ENCODE results near the gene CELSR3. TPM values are rescaled to one million over a fixed set of nuclear protein-coding genes. Genes with fewer than 3 reads are reported as not detected.
A peak's percentile ranks its signal among the peaks of the same experiment; 100 is the strongest.

Gene CELSR3
- total RNA-seq, 1 experiment from 2014 or later: 23.9 TPM

DNA sequence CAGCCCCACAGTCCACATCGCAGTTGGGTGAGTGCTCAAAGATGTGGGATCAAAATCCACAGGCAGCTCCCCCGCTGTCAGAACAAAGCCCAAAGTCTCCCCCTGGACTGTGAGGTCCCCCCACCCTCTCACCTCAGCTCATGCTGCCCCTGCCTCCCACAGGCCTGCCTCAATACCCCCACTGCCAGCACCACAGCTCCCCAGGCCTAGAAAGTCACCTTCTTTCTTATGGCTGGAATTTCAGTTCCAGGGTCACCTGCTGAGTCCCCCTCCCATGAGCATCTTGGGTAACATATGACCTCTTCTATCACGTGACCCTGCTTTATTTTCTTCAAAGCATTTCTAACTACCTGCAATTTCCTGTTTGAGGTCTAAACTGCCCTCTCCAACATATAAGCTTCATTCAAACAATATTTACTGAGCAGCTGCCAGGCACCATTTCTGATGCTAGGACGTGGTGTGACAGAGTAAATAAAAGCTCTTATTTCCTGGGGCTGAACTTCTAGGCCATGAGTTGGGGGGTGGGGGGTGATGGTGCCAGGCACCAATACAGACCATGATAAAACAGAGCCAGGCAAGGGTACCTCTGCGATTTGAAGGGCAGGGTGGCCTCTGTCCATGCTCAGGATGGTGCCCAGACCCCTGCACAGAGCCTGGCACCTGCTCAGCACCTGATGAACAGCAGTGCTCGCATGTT is 38.7 kb downstream of the CELSR3 start:
- H3K14ac ChIP-seq (ENCODE audit: insufficient read depth, low read length): no peak overlapping the region
- H3K27ac ChIP-seq (ENCODE audit: insufficient read length, low read depth, low read length): no peak overlapping the region
- no peak overlapping the region for H3T11ph ChIP-seq (ENCODE audit: low read length)
- no peaks in the 10 kb centered on the region for H3K79me2 ChIP-seq (ENCODE audit: insufficient read depth, low read length)
- H3K27me3 ChIP-seq (ENCODE audit: insufficient read depth, low read length): no peaks in the 10 kb centered on the region
- no peak for DNase-seq
- H3K36me3 Mint-ChIP-seq (ENCODE audit: insufficient read depth in 1 of 3, low read depth in 3 of 3): peaks cover 33 to 61% (median 52%) of the 10 kb centered on the region in 3 experiments
- peaks cover 1% of the 10 kb centered on the region; the same call in 1 of the 2 replicates for H3K27me3 Mint-ChIP-seq (ENCODE audit: low read depth)
- H3K4ac ChIP-seq (ENCODE audit: low read depth, low read length): no peak overlapping the region
- no peak overlapping the region for H2AFZ ChIP-seq (ENCODE audit: low read length)
- no peak overlapping the region for H4K8ac ChIP-seq (replicated peaks; ENCODE audit: insufficient read length, low read depth, low read length)
- no peak overlapping the region for H2BK120ac ChIP-seq (ENCODE audit: low read depth, low read length, poor library complexity, severe bottlenecking)
- no peak overlapping the region for H2AK5ac ChIP-seq (ENCODE audit: insufficient read length, low read length)
- no peaks in the 10 kb centered on the region; the same call in 1 of the 2 replicates for H3K4me1 ChIP-seq (ENCODE audit: insufficient read depth, low read length)
- no peak overlapping the region for H3K9ac ChIP-seq (ENCODE audit: extremely low read depth, insufficient read length, low read length)
- H4K20me1 ChIP-seq (ENCODE audit: control insufficient read depth, insufficient read depth, insufficient read length): no peaks in the 10 kb centered on the region
- H3K79me1 ChIP-seq (ENCODE audit: insufficient read depth, low read depth, low read length, poor library complexity, severe bottlenecking): no peaks in the 10 kb centered on the region
- TF ChIP-seq, protein P1, sequence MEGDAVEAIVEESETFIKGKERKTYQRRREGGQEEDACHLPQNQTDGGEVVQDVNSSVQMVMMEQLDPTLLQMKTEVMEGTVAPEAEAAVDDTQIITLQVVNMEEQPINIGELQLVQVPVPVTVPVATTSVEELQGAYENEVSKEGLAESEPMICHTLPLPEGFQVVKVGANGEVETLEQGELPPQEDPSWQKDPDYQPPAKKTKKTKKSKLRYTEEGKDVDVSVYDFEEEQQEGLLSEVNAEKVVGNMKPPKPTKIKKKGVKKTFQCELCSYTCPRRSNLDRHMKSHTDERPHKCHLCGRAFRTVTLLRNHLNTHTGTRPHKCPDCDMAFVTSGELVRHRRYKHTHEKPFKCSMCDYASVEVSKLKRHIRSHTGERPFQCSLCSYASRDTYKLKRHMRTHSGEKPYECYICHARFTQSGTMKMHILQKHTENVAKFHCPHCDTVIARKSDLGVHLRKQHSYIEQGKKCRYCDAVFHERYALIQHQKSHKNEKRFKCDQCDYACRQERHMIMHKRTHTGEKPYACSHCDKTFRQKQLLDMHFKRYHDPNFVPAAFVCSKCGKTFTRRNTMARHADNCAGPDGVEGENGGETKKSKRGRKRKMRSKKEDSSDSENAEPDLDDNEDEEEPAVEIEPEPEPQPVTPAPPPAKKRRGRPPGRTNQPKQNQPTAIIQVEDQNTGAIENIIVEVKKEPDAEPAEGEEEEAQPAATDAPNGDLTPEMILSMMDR (conservative IDR thresholded peaks at IDR 0.05): no peak
- no peak overlapping the region for H3K4me3 Mint-ChIP-seq
- no peak overlapping the region for H4K91ac ChIP-seq (ENCODE audit: insufficient read length, low read depth, low read length)
- no peaks in the 10 kb centered on the region for H3K23me2 ChIP-seq (ENCODE audit: insufficient read length, low read depth, low read length, poor library complexity, severe bottlenecking)
- no peak overlapping the region for H3K56ac ChIP-seq (ENCODE audit: insufficient read length, low read depth, low read length)
- H2BK5ac ChIP-seq (ENCODE audit: insufficient read length, low read length): no peak overlapping the region
- no peak overlapping the region for H3K4me2 ChIP-seq (ENCODE audit: insufficient read depth, insufficient read length, low read length)
- WGBS (ENCODE audit: extremely low coverage, insufficient read length, low lambda C conversion rate): no CpG with 5 or more reads among the region's 6 CpGs
- no peak overlapping the region for H3K18ac ChIP-seq (ENCODE audit: insufficient read length, low read depth, low read length)
- H3K27ac Mint-ChIP-seq: peak overlapping the region in 2 of 3 experiments; percentile 37 to 49; a peak in 3 of 7 replicates
- H3K9me3 Mint-ChIP-seq: no peaks in the 10 kb centered on the region
- H3K9me3 ChIP-seq (ENCODE audit: control insufficient read depth, low read depth, low read length): no peaks in the 10 kb centered on the region
- H2BK15ac ChIP-seq (ENCODE audit: low read depth, low read length): no peak overlapping the region
- H2BK20ac ChIP-seq (ENCODE audit: low read depth, low read length, poor library complexity, severe bottlenecking): no peak overlapping the region
- no peak overlapping the region for H3K23ac ChIP-seq (ENCODE audit: insufficient read length, low read depth, low read length)
- H4K5ac ChIP-seq (ENCODE audit: insufficient read length, low read depth, low read length): no peak overlapping the region
- H2BK12ac ChIP-seq (ENCODE audit: insufficient read length, low read depth, low read length): no peak overlapping the region
- H3K4me1 Mint-ChIP-seq: peaks cover 5 to 9% of the 10 kb centered on the region in 2 experiments

Data from H9 (cell line).